NCI-H187 treated with DMSO at 0.1 percent for 48 hours (cell line): ENCODE results near the gene ARFRP1.
"Not testable (repeated sequence)": the region's sequence is repeated elsewhere in the genome, so short reads cannot be mapped to it uniquely, and the experiment has no call there.

Source experiments
- DNase-seq: peaks from one replicate; lab custom pipeline; 2025; lab: John Stamatoyannopoulos, UW

The ARFRP1 gene

DNA sequence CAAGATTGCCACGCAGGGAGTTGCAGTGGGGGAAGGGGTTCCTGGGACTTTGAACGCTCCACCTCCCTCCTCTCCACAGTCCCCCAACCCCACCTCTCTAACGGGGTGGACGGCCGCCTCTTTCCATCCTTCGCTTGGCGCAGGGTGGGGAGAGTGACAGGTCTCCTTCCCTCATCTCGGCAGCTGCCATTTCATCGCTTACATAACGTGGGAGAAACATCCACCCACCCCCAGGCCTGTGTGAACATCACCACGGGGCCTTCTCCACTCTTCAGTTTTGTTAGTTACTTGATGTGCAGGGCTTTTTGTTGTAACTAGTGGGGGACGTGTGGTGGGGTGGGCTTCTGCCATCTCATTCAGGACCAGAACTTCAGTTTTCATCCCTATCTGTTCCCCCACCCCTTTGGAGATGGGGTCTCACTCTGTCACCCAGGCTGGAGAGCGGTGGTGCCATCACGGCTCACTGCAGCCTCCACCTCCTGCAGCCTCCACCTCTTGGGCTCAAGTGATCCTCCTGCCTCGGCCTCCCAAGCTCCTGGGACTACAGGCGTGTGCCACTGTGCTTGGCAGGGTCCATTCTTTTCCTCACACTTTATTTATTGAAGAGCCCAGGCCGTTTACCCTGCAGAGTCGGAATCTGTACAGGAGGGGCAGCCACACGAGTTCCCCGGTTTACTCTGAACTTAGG is 32.0 kb downstream of the ARFRP1 start:
- DNase-seq, result no peak

DNA sequence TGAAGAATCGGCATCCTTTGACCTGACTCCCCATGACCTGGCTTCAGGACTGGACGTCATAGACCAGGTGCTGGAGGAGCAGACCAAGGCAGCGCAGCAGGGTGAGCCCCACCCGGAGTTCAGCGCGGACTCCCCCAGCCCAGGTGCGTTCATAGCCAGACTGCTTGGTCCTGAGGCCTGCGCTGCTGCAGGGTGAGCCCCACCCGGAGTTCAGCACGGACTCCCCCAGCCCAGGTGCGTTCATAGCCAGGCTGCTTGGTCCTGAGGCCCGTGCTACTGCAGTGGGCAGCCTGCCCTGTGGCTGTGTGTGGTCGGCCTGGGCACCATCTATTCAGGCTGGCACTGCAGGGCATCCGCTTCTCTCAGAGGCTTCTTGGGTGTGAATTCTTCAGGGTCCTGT is 33.8 kb downstream of the ARFRP1 start:
- DNase-seq, result no peak

DNA sequence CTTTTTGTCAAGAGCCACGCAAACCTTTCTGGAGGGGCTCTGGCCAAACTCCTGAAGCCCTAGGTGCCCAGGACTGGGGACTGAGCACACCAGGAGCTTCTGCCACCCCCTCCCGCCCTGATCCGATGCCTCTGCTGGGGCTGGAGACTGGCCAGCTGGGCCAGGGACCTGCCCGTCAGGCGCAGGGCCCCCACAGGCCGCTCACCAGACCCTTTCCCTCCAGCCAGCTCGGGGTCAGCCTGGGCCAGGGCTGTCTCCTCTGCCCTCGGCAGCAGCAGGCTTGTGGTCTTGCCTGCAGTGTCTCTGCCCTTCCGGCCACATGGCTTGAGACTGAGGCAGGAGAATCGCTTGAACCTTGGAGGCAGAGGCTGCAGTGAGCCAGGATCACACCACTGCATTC is 35.1 kb downstream of the ARFRP1 start:
- no peak for DNase-seq

DNA sequence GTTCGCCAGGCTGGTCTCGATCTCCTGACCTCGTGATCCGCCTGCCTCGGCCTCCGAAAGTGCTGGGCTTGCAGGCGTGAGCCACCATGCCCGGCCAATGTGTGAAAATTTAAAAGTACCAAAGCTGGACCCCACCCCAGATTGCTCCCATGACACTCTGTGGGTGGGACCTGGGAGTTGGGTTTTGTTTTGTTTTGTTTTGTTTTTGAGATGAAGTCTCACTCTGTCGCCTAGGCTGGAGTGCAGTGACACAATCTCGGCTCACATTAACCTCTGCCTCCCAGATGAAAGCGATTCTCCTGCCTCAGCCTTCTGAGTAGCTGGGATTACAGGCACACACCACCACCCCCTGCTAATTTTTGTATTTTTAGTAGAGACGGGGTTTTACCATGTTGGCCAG is 36.1 kb downstream of the ARFRP1 start:
- not testable (repeated sequence) for DNase-seq

- no peak for DNase-seq
These were observed 39.4 kb downstream of the ARFRP1 start for GRCh38 chr20:63668351-63668750.

DNA sequence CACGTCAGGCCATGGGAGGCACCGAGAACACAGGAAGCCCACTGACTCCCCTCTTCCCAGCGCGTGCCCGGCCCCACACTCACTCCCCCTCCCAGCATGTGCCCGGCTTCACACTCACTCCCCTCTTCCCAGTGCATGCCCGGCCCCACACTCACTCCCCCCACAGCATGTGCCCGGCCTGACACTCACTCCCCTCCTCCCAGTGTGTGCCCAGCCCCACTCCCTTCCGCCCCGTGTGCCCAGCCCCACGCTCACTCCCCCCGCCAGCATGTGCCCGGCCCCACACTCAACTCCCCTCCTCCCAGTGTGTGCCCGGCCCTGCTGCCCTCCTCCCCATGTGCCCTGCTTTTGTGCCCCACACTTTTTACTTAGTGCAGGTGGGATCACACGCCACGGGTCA is 39.9 kb downstream of the ARFRP1 start:
- no peak for DNase-seq

DNA sequence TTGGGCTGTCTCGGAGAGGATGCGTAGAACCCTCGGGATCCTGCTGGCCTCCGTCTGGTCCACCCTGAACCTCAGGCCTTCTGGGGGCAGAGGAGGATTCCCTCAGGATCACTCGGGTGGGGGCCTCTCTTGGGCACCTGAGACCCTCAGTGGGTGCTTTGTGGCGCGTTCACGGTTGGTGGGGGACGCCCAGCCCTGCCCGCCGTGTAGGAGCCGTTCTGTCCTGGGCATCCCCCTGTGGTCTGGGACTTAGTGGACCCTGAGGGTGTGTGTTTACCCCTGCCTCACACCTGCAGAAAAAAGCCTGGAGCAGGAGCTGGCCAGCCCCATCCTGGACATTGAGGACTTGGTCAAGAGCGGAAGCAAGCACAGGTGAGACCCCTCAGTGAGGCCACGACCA is 42.1 kb downstream of the ARFRP1 start:
- DNase-seq, result no peak

- no peak for DNase-seq
These were observed 42.7 kb downstream of the ARFRP1 start for GRCh38 chr20:63664861-63665594.

DNA sequence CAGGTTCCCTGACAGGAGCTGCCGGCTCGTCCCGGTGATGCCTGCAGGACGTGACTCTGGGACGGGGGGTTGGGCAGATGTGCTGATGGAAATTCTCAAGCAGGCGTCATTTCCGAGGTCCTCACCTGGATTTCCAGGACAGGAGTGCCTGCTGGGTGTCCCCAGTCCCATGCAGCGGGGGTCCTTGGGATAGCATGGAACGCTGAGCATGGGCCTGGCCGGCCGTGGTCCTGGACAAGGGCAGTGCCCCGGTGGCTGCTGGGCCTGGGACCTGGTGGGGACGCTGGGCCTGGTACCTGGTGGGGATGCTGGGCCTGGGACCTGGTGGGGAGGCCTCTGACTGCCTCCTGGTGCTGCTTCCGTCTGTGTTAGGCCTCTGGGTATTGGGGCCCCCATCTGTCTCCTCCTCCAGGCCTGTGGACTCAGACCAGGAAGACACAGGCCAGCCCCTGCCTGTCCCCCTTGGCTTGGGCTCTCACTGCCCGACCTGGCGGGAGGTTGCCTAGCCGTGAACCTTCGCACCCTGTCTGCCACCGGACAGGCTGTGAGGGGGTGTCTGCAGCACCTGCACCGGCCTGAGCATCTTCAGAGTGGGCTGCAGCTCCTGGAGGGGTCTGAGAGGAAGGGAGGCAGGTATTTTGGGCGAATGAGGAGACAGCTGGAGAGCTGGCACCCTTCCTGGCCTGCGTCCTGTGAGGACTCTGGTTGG is 43.5 kb downstream of the ARFRP1 start:
- DNase-seq, result no peak

DNA sequence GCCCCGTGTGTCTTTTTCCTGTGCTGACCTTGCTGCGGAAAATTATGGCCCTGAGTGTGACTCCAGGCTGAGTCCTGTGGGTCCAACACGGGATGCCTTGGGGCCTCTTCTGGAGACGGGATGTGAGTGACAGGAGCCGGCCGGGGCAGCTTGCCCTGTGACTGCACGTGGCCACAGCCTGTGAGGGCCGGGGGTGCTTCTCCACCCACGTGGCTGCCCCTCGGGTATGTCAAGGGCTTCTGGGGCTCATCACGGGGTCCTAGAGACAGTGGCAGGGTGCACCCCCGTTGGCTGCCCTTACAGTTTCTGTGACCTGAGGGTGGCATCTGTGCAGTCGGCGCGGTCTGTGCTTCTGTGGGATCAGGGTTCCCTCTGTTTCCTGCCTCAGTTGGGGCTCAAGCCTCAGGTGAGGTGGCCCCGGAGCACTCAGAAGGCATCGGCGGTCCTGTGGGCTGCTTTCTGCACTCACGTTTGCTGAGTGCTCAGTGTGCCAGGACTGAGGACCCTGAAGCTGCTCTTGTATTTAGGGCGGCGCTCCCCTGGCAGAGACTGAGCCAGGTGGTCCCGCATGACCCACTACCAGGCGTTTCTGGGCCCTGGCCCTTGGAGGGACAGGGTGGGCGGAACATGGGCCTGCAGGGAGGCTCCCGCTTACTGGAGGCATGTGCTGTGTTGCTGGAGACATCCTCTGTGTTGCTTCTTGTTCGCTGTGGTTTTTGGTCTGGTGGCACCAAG is 44.3 kb downstream of the ARFRP1 start:
- no peak for DNase-seq

DNA sequence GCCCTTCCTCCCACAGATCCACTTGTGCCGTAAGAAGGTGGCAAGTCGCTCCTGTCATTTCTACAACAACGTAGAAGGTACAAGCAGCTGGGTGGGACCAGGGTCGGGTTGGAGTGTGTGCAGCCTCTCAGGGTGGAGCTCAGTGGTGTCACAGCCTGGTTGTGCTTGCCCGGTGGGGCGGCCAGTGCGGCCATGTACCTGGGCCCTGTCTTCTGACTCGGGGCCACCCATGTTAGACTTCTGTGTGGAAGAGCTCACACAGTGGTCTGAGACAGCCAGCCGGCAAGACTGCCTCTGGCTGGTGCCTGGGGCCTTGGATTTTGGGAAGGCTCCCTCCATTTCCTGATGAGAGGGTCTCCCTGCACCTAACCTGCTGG is 45.0 kb downstream of the ARFRP1 start:
- no peak for DNase-seq

DNA sequence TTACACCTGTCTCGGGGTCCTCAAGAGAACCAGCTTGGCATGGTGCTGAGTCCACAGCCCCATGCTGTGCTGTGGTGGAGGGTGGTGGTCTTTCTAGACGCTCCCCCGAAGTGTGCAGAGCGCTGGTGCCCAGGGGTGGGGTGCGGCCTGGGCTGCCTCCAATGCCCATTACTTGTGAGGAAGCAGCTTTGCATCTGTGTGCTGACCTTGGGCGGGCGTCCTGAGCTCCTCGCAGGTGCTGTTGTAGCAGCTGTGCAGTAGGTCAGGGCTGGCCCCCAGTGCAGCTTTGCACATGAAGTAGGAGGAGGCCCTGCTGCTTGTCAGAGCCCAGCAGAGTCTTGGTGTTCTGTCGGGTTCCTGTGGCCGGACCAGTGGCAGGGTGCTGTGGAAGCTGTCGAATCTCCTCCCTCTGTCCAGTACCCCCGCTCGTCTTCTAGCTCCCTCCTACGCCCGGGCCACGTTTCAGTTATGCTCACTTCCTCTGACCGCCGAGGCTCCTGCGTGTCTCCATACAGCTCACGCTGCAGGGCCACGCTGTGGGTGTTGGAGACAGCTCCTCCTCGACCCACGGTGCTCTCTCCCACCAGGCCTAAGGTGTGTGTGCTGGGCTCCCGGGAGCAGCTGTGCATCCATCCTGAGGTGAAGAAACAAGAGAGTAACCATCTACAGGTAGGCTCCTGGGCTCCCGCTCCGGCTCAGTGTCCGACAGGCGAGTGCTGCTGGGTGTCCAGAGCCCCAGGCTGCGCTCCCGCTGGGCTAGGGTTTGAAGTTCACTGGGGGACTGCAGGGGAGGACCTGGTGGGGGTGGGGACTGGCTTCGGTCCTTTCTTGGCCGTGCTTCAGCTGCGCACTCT is 45.6 kb downstream of the ARFRP1 start:
- DNase-seq, result no peak

- no peak for DNase-seq
These were observed 46.7 kb downstream of the ARFRP1 start for GRCh38 chr20:63661108-63661507.

DNA sequence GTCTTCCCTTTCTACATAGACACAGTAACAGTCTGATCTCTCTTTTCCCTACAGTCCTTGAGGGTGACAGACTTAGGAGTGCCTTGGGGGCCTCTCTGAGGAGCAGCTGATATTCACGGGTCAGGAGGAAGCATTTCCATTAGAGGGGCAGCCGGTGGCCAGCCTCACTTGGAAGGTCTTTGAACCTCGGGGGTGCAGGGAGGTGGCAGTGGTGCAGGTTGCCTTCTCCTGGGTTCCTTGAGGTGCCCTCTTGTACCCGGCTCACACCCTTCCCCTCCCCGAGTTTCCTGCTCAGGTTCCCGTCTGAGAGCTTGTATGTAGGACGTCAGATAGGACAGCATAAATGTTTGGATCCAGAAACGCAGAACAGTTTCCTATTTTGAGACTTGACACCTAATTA is 47.2 kb downstream of the ARFRP1 start:
- DNase-seq, result no peak

DNA sequence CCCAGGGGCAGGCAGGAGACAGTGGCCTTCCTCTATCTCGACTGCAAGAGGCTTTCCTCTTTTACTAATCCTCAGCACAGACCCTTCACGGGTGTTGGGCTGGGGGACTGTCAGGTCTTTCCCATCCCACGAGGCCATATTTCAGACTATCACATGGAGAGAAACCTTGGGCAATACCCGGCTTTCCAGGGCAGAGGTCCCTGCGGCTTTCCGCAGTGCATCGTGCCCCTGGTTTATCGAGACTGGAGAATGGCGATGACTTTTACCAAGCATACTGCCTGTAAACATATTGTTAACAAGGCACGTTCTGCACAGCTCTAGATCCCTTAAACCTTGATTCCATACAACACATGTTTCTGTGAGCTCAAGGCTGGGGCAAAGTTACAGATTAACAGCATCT is 47.6 kb downstream of the ARFRP1 start:
- DNase-seq, result not testable (repeated sequence)

- no peak for DNase-seq
These were observed 48.4 kb downstream of the ARFRP1 start for GRCh38 chr20:63659370-63659769.

DNA sequence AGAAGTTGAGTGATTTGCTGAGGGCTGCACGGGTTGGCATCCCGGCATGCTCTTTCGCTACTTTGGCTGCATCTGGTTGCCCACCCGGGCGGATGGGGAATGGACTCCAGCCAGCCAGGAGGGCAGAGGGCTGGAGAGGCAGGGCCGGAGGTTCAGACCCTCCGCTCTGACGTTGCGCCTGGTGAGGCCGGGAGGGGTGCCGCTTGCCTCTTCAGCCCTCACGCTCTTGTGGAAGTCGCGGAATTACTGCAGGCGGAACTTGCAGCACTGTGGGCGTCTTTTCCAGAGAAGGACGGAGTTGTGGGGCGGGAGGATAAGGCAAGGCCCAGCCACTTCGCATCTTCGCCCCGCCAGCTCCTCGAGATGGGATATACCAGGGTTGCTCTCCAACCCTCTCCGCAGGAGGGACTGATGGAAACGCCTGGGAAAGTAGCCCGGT is 49.0 kb downstream of the ARFRP1 start:
- DNase-seq, result no peak

- peak; percentile 15 for DNase-seq
These were observed 49.6 kb downstream of the ARFRP1 start, which contains the start of gene RTEL1 for GRCh38 chr20:63657937-63658748. RTEL1 (plus strand) TSS chr20:63658312; CDS start chr20:63659403, 1,091 bp downstream.

GRCh38 chr20:63657260-63657936 is 50.4 kb downstream of the ARFRP1 start:
- no peak for DNase-seq

- no peak for DNase-seq
These were observed 51.3 kb downstream of the ARFRP1 start for GRCh38 chr20:63656451-63656850.
